Measurements from ENCODE around the gene LRPPRC.

LRPPRC gene

DNA sequence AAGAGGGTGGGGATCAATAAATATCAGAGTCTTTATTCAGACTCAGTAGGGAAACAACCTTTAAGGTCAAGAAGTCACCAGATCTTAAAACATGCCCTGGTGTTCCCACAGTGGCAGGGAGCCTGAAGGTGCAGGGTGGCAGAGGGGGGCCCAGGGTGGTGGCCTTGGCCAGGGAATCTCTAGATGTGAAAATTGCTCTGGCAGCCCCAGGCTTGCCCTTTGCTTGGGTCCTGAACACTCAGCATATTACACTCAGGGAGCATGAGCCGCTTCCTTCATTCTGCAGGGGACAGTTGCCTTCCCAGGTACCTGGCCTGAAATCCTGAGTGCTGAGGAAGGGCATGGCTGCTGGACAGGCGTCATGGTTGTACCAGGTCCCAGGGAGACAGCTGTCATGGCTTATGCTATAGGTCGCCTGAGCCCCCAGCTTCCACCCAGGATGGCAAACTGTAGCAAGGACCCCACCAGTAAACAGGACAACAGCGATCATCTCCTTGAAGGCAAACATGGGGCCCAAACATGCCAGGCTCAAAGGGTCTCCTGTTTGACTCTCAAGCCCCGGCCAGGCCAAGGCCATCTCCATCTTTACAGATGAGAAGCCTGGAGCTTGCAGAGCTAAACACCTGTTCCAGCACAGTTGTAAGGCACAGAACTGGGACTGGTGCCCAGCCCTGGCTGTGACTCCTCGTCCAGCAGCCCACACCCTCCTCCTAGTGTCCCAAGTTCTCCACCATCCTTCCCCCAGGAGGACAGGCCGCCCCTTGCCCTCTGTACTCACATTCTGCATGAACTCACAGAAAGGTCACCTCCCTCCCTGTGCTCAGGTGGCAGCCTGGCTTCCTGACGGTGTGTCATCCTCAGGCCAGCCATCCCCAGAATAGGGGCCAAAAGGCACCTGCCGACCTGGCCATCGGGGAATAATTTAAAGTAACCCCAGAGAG, 142.4 kb downstream of the LRPPRC start:
- no peak for DNase-seq

DNA sequence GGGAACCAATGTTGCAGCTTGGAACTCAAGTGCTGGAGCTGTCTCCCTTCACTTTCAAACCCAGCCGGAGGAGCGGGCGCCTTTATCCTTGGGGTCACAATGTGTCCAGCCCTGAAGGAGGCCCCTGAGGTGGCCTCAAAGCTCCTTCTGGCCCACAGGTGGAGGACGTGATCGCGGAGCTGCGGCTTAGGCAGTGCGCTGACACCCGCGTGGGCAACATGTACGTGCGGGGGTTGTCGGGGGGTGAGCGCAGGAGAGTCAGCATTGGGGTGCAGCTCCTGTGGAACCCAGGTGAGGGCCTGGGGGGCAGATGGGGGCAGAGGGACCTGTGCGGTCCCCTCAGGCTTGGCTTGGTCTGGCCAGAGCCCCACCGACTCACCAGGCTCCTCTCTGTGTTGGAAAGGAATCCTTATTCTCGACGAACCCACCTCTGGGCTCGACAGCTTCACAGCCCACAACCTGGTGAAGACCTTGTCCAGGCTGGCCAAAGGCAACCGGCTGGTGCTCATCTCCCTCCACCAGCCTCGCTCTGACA, 143.5 kb downstream of the LRPPRC start:
- no peak for DNase-seq

DNA sequence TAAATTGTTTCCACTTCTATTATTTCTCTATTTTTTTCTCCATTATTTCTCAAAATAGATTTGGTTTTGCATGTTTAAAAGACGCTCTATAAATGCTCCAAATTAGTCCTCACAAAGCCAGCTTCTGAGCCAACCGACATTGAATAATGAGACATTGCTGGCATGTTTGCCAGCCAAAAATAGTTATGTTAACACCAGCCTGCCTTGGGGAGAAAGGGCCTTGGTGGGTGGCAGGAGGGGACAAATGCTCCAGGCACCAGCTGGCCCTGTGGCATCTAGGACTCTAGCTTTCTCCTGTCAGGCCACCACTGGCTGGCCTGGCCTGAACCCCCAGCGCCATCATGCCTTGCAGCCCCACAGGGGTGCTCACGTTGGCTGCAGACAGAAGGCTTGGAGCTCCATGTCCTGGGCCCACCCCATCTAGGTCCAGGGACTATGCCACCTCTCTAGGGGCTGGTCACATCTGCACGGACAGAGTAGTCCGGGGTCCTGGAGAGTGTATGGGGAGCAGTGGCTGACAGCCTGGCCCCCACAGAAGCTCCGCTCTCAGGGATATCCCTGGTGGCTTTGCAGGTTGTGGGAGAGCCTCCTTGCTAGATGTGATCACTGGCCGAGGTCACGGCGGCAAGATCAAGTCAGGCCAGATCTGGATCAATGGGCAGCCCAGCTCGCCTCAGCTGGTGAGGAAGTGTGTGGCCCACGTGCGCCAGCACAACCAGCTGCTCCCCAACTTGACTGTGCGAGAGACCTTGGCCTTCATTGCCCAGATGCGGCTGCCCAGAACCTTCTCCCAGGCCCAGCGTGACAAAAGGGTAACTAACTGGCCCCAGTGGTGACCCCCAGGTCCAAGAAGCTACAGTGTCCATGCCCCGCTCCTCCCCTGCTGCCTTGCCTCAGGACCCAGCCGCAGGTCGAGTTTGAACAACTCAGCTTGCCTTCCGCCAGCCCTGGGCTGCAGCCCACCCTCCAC, 144.5 kb downstream of the LRPPRC start:
- no peak for DNase-seq

DNA sequence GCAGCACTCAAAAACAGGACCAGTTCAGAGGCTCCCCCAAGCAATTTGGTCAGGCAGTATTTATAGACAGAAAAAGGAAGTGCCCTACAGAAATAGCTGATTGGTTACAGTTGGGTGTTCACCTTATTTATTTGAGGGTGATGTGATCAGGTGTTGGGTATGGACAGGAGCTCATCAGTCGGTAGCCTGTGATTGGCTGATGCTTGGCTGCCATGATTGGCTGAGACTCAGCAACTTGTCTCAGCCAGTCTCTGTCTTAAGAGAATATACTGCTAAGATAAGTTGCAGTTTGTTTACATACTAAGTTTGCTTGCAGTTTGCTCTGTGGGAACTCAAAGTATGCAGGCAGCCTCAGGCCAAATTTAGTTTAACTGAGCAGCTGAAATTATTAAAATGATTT, 147.6 kb downstream of the LRPPRC start:
- DNase-seq: no peak

DNA sequence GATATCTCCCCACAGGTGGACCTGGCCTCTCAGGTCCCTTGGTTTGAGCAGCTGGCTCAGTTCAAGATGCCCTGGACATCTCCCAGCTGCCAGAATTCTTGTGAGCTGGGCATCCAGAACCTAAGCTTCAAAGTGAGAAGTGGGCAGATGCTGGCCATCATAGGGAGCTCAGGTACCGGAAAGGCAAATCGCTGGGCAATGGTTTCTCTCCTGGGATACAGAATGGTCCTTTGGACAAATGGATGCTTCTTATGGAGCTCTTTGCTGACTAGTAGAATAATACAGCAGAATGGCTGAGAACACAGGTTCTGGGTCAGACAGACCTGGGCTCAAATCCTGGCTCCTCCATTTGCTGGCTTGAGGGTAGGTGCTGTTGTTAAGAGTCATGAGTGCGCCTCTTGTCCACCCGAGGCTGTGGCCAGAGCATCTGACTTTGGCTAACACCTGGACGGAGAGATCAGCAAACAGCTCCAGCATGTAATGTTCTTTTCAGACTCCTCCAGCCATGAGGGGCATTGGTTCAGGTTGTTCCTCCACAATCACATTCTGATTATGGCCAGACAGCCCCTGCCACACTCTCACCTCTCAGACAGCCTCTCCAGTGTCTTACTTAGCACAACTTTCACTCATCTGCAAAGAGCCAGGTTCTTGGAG, 149.5 kb downstream of the LRPPRC start:
- no peak for DNase-seq

DNA sequence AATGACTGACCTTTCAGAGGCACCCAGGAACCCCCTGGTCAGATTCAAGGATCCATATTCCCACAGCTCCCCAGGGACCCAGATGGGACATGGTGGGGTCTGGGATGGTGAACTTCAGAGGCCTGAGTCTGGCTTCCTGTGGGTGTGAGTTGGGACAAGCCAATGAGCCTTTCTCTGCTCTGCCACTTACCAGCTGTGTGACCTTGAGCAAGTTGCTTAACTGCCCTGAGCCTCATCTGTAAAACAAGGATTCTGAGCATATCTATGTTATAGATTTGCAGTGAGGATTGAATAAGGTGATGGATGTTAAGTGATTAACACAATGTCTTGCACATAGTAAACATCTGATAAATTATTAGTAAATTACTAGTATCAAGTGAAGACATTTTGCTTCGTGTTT, 150.6 kb downstream of the LRPPRC start:
- DNase-seq: no peak

DNA sequence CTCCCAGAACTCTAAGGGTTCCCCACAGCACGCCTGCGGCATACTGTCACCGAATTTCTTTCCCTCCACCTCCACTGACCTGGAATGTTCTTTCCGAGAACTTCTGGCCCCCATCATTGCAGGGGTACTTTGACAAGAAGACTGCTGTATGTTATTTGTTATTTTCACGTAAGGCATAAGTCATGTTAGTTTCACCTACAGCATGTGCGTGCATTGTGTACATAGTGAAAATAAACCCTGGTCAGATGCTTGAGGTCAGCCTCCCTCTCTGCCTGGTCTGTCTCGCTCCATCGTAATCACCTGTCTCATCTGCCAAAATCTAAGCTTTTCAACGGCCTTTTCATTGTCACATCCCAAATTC, 152.9 kb downstream of the LRPPRC start:
- no peak for DNase-seq

DNA sequence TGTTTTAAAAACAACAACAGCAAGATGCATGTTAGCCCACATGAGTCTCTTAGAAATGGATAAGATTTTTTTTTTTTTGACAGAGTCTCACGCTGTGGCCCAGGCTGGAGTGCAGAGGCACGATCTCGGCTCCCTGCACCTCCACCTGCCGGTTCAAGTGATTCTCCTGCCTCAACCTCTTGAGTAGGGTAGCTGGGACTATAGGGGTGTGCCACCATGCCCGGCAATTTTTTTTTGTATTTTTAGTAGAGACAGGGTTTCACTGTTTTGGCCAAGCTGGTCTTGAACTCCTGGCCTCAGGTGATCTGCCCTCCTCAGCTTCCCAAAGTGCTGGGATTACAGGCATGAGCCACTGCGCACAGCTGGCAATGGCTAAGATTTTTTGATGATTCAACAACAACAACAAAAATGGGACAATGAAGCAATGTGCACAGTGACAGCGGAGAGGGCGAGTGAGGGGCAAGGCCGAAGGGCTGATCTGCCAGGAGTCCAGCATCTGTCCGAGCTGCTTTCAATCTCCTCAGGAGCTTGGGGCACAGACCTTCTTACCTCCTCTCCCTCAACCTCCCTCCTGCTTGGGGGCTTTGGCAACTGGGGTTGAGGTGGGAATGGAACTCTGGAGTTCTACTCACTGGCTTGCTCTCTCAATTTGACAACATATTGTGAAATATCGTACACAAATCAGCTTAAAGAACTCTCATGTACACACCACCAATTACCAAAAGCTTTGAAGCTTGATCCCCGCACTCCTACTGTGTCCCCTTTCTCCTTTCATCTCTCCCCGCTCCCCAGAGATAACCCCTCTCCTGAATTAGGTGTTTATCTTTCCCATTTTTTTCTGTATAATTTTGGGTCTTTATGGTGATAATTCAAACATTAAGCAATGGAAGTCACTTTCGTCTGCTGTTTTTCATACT, 153.6 kb downstream of the LRPPRC start:
- no peak for DNase-seq

DNA sequence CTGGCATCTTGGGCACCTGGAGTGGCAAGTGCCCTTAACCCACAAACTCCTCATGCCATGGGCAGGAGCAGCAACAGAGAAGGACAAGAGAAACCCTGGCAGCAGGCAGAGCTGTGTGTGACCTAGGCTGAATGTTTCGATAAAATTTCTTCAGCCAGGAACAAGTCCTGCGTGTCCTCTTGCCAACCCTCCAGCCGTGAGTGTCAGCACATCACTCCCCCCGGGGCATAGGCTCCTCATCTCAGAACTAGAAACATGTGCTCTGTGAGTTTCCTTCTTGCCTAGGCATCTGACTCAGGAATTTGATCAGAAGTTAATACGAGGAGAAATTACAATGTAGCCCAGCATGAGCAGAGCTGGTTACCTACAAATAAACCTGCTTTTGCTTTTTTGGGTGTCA, 154.8 kb downstream of the LRPPRC start:
- no peak for DNase-seq

DNA sequence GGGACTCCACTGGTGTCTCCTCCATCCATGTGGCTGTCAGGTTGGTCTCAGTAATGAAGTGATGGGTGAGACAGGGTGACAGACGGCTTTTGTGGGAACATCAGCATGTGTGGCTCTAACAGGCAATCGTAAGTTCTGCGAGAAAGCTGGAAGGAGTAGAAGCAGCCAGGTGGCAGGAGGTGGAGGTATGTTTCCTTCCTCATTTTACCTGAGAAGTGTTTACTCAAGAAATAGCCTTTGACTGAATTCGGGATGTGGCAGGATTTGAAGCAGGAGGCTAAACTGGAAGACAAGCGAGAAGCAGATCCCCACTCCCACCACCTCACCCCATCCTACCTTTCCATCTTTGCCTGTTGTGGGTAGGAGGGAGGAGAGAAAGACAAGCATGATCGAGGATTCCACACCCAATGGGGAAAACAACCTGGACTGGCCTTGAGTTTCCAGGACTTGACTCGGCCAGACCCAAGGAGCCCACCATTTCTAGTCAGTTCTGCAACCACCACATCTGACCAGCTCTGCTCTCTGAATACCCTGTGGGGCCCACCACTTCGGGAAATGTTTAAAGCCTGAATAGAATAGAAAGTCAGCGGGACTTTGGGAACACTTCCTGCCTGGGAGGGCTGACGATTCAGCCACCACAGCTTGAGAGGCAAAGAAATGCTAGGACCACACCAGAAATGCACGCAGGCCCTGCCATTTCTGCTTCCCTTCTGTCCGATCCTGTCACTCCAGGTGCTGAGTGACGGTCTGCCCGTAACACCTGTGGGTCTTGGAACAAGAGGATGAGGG, 155.8 kb downstream of the LRPPRC start:
- no peak for DNase-seq

DNA sequence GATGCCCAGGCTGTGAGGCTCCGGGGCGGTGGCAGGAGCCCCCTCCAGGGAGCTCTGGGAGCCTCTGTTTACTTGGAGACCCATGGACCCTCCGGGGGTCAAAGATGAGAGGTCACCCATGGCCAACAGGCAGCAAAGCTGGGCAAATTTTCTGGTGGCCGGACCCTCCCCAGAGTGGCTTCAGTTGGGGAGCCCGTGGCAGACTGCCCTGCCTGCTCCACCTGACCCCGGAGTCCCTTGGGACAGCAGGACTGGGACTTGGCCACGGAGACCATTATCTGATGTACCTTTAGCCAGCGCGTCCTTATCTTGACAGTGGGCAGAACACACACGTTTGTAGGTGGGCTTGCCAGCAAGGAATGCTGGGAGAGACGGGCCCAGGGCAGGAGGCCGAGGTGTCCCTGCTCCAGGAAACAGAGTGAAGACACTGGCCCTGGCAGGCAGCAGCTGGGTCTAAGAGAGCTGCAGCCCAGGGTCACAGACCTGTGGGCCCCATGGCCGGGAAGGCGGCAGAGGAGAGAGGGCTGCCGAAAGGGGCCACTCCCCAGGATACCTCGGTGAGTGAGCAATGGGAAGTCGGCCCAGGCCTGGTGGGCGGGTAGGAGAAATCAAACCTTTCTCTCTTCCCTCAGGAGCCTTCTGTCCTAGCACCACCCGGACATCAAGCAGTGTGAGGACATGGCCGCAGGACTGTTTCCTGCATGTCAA, 157.1 kb downstream of the LRPPRC start, which contains the start of the genes ABCG5 and ABCG8:
TSS of gene ABCG5 (minus strand) at position 280 of the 708 bp plus-strand sequence. CDS start at position 120, 160 bp downstream.
TSS of gene ABCG8 (plus strand) at position 412 of the 708 bp plus-strand sequence. CDS start at position 495, 83 bp downstream.
- DNase-seq: no peak

DNA sequence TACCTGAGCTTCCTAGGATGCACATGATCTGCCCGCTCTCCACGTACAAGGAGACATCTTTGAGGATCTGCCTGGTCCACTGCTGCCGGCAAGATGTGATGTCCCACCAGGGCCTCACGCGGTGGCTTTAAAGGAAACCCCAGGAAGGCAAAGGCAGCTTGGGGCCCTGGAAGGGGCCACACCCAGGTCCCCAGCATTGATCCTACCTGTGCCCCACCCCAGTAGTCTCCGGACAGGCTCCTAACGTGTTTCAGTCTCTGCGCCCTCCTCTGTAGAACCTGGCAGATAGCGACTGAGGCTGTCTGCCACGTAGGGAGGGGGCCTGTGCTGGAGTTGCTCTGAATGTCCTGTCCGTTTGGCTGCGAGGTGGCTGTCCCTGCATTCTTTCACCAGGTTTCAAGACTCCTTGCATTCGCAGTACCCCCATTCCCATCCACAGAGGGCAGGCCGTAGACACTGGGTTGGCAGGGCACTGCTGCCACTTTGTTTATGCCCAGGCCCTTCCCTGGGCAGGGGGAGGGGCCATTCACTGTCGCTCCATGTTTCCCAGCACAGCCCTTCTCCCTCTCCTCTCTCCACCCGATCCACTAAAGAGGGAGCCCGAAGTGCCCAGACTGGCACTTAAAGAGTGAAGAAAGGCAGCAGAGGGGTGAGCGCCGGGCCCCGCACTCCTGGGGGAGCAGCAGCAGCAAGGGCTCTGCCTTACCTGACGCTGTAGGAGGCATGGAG, 157.8 kb downstream of the LRPPRC start:
- DNase-seq: no peak

DNA sequence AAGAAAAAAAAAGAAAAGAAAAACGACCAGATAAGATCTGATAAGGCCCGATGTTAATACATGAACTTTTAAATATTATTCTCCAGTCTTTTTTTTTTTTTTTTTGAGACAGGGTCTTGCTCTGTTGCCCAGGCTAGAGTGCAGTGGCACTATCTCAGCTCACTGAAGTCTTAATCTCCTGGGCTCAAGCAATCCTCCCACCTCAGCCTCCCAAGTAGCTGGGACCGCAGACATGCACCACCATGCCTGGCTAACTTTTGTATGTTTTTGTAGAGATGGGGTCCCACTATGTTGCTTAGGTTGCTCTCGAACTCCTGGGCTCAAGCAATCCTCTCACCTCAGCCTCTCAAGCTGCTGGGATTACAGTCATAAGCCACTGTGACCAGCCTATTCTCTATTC, 158.8 kb downstream of the LRPPRC start:
- no peak for DNase-seq
